NCI-H774 (cell line): ENCODE results near the gene OSBPL3.

Experiments
- DNase-seq: peaks from one replicate; lab custom pipeline; 2025; lab: John Stamatoyannopoulos, UW

OSBPL3 gene

GRCh38 chr7:24863626-24864025 lies 116.4 kb downstream of the OSBPL3 start:
- DNase-seq = no peak

DNA sequence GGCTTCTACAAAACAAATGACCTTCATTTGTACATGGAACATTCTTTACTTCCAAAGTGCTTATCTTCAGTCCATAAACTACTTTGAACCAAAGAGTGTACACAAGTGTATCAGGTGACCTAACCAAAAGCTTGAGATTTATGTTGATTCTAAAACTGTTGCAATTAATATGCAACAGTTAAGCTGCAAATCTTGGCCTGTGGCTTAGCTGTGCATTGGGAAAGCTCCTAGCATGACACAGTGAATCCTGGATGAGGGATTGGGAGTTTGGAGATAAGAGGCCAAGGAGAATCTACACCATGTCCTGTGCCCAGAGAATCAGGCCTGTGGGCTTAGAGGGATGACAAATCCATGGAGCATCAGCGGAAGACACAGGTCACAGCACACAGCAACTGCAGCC lies 117.5 kb downstream of the OSBPL3 start:
- no peak for DNase-seq

DNA sequence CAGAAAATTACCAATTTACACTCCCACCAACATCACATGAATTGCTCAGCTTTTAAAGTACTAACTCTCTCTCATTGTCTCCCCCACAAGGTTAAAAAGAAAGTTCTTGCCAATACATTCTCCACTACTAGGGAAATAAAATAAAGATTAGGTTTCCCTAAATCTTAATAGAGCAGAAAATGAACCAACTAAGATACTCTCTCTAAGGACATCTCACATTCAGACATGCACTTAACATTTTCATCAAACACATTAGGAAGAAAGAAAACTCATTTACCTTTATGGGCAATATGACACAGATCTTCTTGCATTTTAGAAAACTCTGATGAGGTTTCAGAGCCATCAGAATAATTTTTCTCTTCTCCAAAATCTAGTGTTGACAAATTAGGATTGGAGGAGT lies 118.6 kb downstream of the OSBPL3 start:
- no peak for DNase-seq

- DNase-seq = no peak
Observed at GRCh38 chr7:24860611-24861010, 119.4 kb downstream of the OSBPL3 start.

- DNase-seq = no peak
Observed at GRCh38 chr7:24858108-24858977, 121.6 kb downstream of the OSBPL3 start.

- DNase-seq = no peak
Observed at GRCh38 chr7:24857623-24858022, 122.4 kb downstream of the OSBPL3 start.

- DNase-seq = no peak
Observed at GRCh38 chr7:24854866-24855265, 125.1 kb downstream of the OSBPL3 start.

GRCh38 chr7:24851786-24852185 lies 128.2 kb downstream of the OSBPL3 start:
- no peak for DNase-seq

DNA sequence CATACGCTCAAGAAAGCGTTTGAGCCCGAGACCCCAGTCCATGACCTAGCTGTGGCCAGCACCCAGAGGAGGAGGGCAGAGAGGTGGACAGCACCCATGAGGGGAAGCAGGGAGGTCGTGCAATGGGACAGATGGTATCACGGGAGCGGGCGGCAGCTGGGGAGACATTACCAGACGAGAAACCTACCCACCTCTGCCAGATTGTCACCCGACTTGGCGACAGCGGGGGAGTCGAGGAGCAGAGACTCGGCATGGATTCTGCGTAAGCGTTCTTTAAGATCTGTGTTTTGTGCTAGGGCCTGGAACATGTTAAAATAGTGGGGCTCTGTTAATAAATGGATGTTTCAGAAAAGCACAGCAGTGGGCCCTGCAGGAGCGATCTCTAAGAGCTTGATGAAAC lies 131.1 kb downstream of the OSBPL3 start:
- no peak for DNase-seq

- no peak for DNase-seq
Observed at GRCh38 chr7:24847754-24848153, 132.2 kb downstream of the OSBPL3 start.

- no peak for DNase-seq
Observed at GRCh38 chr7:24843821-24844434, 136.1 kb downstream of the OSBPL3 start.

DNA sequence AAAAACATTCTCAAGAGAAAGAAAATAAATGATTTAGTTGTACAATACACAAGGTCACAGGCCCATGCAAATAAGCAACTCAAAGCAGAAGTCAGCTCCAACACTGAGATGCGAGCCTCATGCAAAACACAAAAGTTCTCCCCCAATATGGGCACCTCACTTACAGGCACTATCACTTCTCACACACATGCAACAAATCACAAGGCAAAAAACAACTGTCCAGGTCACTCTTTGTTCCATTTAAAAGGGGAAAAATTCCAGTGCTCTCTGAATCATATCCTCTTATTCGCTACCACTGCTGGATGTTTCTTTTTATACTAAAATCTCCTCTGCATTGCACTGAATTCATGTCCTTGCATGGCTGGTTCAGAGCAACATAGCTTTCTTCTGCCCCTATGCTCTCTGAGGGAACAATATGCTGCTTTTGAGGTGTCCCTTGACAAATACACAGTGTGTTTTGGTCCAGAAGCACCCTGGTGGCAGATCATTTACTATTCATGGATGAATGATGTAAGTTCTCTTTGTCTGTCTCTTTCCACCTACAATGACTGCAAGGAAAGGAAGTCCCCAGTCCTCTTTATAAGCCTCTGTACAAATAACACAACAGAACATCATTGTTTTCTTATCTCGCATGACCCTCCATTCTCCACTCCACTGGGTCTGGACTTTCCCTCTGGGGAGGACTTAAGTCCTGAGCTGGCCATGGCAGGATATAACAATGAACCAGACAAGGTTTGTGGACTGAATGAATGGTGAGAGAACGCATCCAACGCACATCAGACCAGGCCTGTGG lies 137.3 kb downstream of the OSBPL3 start:
- no peak for DNase-seq

DNA sequence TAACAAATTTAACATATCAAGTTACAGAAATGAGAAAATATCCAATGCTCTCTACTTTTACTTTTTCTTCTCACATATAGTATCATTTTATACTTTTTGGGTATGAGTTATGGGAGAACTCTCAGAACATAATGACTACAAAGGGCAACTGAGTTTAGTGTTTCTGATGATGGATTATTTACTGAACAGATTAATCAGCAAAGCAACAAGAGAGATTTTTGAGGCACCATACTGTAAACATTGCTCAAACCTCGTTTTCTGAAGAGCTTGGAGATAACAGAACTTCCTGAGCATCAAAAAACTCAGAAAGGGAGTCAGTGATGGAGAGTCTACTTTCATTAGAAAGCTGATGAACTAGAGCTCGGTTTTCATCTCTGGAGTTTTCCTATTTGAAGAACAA lies 137.9 kb downstream of the OSBPL3 start:
- no peak for DNase-seq

GRCh38 chr7:24840563-24840962 lies 139.4 kb downstream of the OSBPL3 start:
- DNase-seq = no peak

- DNase-seq = no peak
Observed at GRCh38 chr7:24836084-24836483, 143.9 kb downstream of the OSBPL3 start.

GRCh38 chr7:24835643-24836042 lies 144.3 kb downstream of the OSBPL3 start:
- DNase-seq = no peak

GRCh38 chr7:24834128-24834798 lies 145.7 kb downstream of the OSBPL3 start:
- no peak for DNase-seq

DNA sequence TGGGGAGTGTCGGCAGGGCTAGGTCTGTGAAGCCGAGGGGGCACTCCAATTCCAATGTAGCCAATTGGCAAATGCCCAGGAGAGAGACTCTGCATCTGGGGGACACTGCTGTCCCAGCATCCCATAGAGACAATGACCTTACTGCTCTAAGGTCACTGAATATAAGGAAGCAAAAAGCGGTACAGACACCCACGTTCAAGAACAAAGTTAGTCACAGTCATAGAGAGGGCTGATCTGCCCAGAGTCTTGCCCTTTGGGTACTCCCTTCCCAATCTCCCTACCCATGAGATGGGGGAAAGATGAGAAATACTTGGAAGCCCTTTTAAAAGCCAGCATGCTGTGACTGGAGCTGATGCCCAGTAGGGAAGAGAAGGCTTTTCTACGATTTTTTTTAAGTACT lies 146.4 kb downstream of the OSBPL3 start:
- DNase-seq = no peak

- no peak for DNase-seq
Observed at GRCh38 chr7:24831240-24831639, 148.7 kb downstream of the OSBPL3 start.

DNA sequence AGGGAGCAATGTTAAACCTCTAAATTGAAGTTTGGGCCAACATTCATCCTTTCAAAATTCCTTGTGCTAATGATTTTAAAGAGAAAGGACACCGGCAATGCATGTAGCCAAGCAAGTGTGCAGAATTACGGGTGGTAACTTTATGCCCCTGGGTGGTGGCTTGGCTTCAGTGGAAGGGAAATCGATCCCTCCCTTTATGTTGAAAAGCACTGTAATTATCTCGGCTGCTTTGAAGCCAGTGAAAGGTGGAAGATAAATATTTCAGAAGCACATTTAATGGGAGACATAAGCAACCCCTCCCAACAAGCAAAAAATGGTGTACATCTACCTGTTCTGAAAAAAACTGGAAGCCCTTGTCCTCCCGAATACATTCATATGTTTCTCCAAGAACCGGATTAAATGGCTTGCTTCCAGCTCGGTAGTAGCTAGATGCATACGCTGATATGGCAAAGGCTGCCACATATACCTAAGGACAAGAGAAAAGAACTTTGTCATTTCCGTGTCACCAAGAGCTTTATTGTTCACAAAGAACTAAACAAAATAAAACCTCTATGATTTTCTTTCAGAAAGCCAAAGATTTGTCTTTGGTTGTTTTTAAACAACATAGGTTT lies 149.4 kb downstream of the OSBPL3 start:
- no peak for DNase-seq

GRCh38 chr7:24829787-24830186 lies 150.2 kb downstream of the OSBPL3 start:
- no peak for DNase-seq
